Measurements from ENCODE around the gene OSBPL7. TPM values are rescaled to one million over a fixed set of nuclear protein-coding genes. Genes with fewer than 3 reads are reported as not detected.

Gene OSBPL7
- total and polyA plus RNA-seq, 2 donors (not counting 1 experiment from before 2014, with no cell fraction given) = 51.0 to 61.3 TPM

GRCh38 chr17:47838636-47839035 lies 17.0 kb upstream of the OSBPL7 start:
- no peaks in the 10 kb centered on the region for H3K9me3 Mint-ChIP-seq (ENCODE audit: insufficient read depth)
- Histone ChIP-seq H3K9me3 (ENCODE audit: control extremely low read depth in 1 of 3, control insufficient read depth in 2 of 3, insufficient read depth in 1 of 3, low read length in 2 of 3) (no peaks in the 10 kb centered on the region), H4K20me1 (ENCODE audit: control insufficient read depth, insufficient read depth, low read length, poor library complexity, severe bottlenecking) (no peaks in the 10 kb centered on the region), H2AFZ (ENCODE audit: insufficient read depth, low read depth, low read length, poor library complexity, severe bottlenecking) (no peak overlapping the region), H3K27ac (ENCODE audit: low read length in 2 of 2) (no peak overlapping the region), H3K9ac (ENCODE audit: low read length) (no peak overlapping the region), H3K36me3 (replicated peaks in 1 of 2; ENCODE audit: control extremely low read depth in 1 of 2, control insufficient read depth in 1 of 2, extremely low read depth in 1 of 2, insufficient read depth in 2 of 2, low read length in 1 of 2) (peaks cover 0 to 15% of the 10 kb centered on the region in 2 experiments), H3K4me3 (ENCODE audit: control extremely low read depth in 1 of 5, extremely low read depth in 1 of 5, insufficient read depth in 1 of 5, low read depth in 2 of 5, low read length in 4 of 5) (no peak overlapping the region), H3K79me2 (ENCODE audit: control insufficient read depth, insufficient read depth, low read length) (peaks cover 11% of the 10 kb centered on the region), H3K4me2 (replicated peaks; ENCODE audit: low read depth, low read length, poor library complexity, severe bottlenecking) (no peak overlapping the region), H3K27me3 (replicated peaks in 1 of 4; ENCODE audit: control extremely low read depth in 1 of 4, control insufficient read depth in 3 of 4, insufficient read depth in 4 of 4, low read length in 3 of 4) (no peaks in the 10 kb centered on the region), H3K4me1 (ENCODE audit: control insufficient read depth in 2 of 2, insufficient read depth in 2 of 2, low read length in 2 of 2) (peaks cover 9 to 18% of the 10 kb centered on the region in 2 donors)
- ChIA-PET POLR2A (no interaction called here), CTCF (interaction anchor here (19.9 kb wide), 1 partner anchor 50 kb away, joined by 436 read pairs; the partner anchor contains the start of gene SP2)
- intact Hi-C loops (cut with micrococcal nuclease) = no loop called here
- no peak for DNase-seq
- H3K4me3 Mint-ChIP-seq = peak overlapping the region; percentile 47
- H3K27ac Mint-ChIP-seq = no peak overlapping the region
- H3K4me1 Mint-ChIP-seq = peaks cover 26% of the 10 kb centered on the region
- WGBS (ENCODE audit: insufficient coverage) = 98% methylated on average over 8 of the region's 13 CpGs
- ATAC-seq (ENCODE audit: low read depth) = no peak
- TF ChIP-seq EZH2 (IDR thresholded peaks at IDR 0.05; ENCODE audit: borderline replicate concordance, insufficient read depth, low read depth, low read length, poor library complexity, severe bottlenecking) (no peak), CTCF (IDR thresholded peaks at IDR 0.05) (no peak)
- H3K27me3 Mint-ChIP-seq = peaks cover 3% of the 10 kb centered on the region

GRCh38 chr17:47837401-47838039 lies 15.9 kb upstream of the OSBPL7 start:
- H3K9ac ChIP-seq (ENCODE audit: low read length) = no peak overlapping the region
- Mint-ChIP-seq H3K27me3 (no peaks in the 10 kb centered on the region), H3K4me1 (peaks cover 22% of the 10 kb centered on the region), H3K4me3 (no peak overlapping the region), H3K27ac (no peak overlapping the region), H3K9me3 (ENCODE audit: insufficient read depth) (no peaks in the 10 kb centered on the region)
- ChIA-PET CTCF (interaction anchor here (19.9 kb wide), 1 partner anchor 51 kb away, joined by 436 read pairs; the partner anchor contains the start of gene SP2), POLR2A (interaction anchor here (0.7 kb wide), 1 partner anchor 58 kb away, joined by 3 read pairs; the partner anchor contains the start of gene SP2)
- H3K4me1 ChIP-seq (ENCODE audit: control insufficient read depth in 2 of 2, insufficient read depth in 2 of 2, low read length in 2 of 2) = peaks cover 9 to 18% of the 10 kb centered on the region in 2 donors
- peaks cover 11% of the 10 kb centered on the region for H3K79me2 ChIP-seq (ENCODE audit: control insufficient read depth, insufficient read depth, low read length)
- intact Hi-C loops (cut with micrococcal nuclease) = no loop called here
- no peak overlapping the region for H3K4me3 ChIP-seq (ENCODE audit: control extremely low read depth in 1 of 5, extremely low read depth in 1 of 5, insufficient read depth in 1 of 5, low read depth in 2 of 5, low read length in 4 of 5)
- H2AFZ ChIP-seq (ENCODE audit: insufficient read depth, low read depth, low read length, poor library complexity, severe bottlenecking) = no peak overlapping the region
- H4K20me1 ChIP-seq (ENCODE audit: control insufficient read depth, insufficient read depth, low read length, poor library complexity, severe bottlenecking) = no peaks in the 10 kb centered on the region
- no peak overlapping the region for H3K27ac ChIP-seq (ENCODE audit: low read length in 2 of 2)
- H3K27me3 ChIP-seq (replicated peaks in 1 of 4; ENCODE audit: control extremely low read depth in 1 of 4, control insufficient read depth in 3 of 4, insufficient read depth in 4 of 4, low read length in 3 of 4) = no peaks in the 10 kb centered on the region
- WGBS (ENCODE audit: insufficient coverage) = 96% methylated on average over 12 of the region's 13 CpGs
- no peak overlapping the region for H3K4me2 ChIP-seq (replicated peaks; ENCODE audit: low read depth, low read length, poor library complexity, severe bottlenecking)
- ATAC-seq (ENCODE audit: low read depth) (no peak), DNase-seq (no peak)
- H3K9me3 ChIP-seq (ENCODE audit: control extremely low read depth in 1 of 3, control insufficient read depth in 2 of 3, insufficient read depth in 1 of 3, low read length in 2 of 3) = no peaks in the 10 kb centered on the region
- TF ChIP-seq EZH2 (IDR thresholded peaks at IDR 0.05; ENCODE audit: borderline replicate concordance, insufficient read depth, low read depth, low read length, poor library complexity, severe bottlenecking) = no peak
- no peak for TF ChIP-seq CTCF (IDR thresholded peaks at IDR 0.05)
- peaks cover 0 to 15% of the 10 kb centered on the region in 2 experiments for H3K36me3 ChIP-seq (replicated peaks in 1 of 2; ENCODE audit: control extremely low read depth in 1 of 2, control insufficient read depth in 1 of 2, extremely low read depth in 1 of 2, insufficient read depth in 2 of 2, low read length in 1 of 2)
